Gastrocnemius medialis (tissue), 4 donors: Measurements from ENCODE around the gene SSBP4.

Source experiments
- CTCF ChIP-seq, 5 experiments: fragments of 450-650 bp in 3 of 5; fragments of 200-600 bp in 2 of 5; sonication (generic) in 2 of 5; IDR thresholded peaks in 4 of 5; conservative IDR thresholded peaks in 1 of 5; 1 replicate in 4 of 5; 2 replicates in 1 of 5; pipeline ENCODE4 v1.5.1; 2016 to 2019; ENCODE audit warnings: antibody characterized with exemption in 5 of 5, mild to moderate bottlenecking in 3 of 5, moderate library complexity in 3 of 5
- POLR2A ChIP-seq, 2 donors: fragments of 450-650 bp; IDR thresholded peaks; one replicate each; pipeline ENCODE4 v1.6.1; 2017; ENCODE audit warnings: antibody characterized with exemption in 2 of 2, mild to moderate bottlenecking in 2 of 2, moderate library complexity in 2 of 2

- peak; percentile 33 to 45 for TF ChIP-seq POLR2A (IDR thresholded peaks at IDR 0.05)
- TF ChIP-seq CTCF (IDR thresholded peaks at IDR 0.05 in 4 of 5, conservative IDR thresholded peaks at IDR 0.05 in 1 of 5), result no peak
Observed at GRCh38 chr19:18464646-18465045, 45.4 kb downstream of the SSBP4 start.
